Activated naive CD4-positive, alpha-beta T cell treated with anti-CD3 and anti-CD28 coated beads, Interleukin-2, amount 50 U/mL, for 16 hours (primary cell): ENCODE measurements around the gene SCRT2.
"Not testable (repeated sequence)": the region's sequence is repeated elsewhere in the genome, so short reads cannot be mapped to it uniquely, and the experiment has no call there.

Experiments
- DNase-seq: peaks from one replicate; pipeline ENCODE4 v3.0.0-alpha.2; 2020

The SCRT2 gene

DNA sequence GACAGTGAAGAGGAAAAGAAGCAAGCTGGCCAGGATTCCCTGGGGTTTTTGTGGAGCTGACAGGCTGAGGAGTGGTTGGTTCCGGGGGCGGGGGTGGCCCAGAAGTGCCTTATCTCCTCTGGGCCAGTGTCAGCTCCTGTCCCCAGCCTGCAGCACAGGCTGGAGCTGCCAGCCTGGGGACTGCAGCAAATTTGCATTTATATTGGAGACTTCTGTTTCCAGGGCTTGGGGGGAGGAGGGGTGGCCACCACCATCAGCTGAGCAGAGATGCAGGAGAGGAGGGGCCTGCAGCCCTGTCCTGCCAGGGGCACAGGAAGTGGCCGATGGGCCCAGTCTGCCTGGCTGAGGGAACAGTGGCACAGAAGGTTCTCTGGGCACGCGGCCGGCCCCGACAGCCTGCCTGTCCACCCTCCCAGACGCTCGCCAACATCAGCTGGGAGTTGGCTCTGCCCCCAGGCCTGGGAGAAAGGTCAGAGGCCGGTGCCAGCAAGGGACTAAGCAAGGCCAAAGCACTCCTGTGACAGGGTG lies 24.3 kb upstream of the SCRT2 start:
- no peak for DNase-seq

- no peak for DNase-seq
These were observed 23.7 kb upstream of the SCRT2 start for GRCh38 chr20:699342-699741.

DNA sequence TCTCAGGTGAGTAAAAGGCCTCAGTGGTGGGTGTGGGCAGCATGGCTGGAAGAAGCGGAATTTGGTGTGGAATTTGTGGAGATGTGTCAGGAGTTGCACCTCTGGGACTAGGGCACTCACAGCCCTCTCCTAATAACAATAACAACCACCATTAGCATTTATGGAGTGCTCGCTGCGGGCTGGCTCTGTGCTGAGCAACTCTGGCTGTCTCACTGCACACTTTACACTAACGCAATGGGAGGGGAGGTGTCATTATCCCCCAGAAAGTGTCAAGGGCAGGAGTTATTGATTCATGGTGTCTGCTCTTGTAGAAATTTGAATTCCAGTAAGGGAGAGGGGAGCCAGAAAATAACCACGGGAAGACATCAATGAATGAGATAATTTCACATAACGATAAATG lies 22.7 kb upstream of the SCRT2 start:
- DNase-seq, result no peak

- no peak for DNase-seq
These were observed 22.2 kb upstream of the SCRT2 start for GRCh38 chr20:697826-698225.

DNA sequence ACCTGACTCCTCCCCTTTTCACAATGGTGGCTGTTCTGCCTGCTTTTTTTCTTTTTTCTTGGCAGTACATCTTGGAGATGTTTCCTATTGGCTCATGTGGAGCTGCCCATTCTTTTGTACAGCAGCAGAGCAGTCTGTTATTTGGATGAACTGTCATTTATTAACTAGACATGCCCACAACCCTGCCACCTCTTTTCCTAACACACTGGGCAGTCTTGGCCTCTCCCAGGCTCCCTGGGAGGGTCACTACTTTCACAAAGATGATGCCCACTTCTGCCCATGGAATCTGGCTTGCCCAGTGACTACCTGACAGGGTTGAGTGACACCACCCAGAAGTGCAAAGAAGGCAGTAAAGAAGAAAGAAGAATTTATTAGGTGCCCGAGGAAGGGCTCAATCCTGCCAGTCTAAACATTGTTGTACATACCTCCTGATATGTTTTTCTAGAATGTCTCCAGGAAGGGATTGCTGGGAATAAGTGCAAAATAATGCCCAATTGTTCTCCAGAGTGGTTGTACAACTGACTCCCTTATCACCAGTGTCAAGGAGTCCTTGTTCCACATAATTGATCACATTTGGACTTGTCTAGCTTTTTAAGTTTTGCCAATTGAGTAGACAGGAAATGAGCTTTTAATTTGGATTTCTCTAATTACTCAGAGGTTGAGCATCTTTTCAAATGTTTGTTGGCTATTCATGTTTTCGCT lies 19.7 kb upstream of the SCRT2 start:
- no peak for DNase-seq

GRCh38 chr20:694496-694895 lies 18.9 kb upstream of the SCRT2 start:
- DNase-seq, result no peak

DNA sequence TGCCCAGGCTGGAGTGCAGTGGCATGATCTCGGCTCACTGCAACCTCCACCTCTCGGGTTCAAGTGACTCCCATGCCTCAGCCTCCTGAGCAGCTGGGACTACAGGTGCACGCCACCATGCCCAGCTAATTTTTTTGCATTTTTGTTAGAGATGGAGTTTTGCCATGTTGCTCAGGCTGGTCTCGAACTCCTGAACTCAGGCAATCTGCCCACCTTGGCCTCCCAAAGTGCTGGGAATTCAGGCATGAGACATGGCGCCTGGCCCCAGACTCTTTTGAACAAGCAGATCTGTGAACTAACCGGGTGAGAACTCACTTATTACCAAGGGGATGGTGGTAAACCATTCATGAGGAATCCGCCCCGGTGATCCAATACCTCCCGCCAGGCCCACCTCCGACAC lies 18.2 kb upstream of the SCRT2 start:
- DNase-seq, result not testable (repeated sequence)

GRCh38 chr20:692044-692443 lies 16.4 kb upstream of the SCRT2 start:
- no peak for DNase-seq

DNA sequence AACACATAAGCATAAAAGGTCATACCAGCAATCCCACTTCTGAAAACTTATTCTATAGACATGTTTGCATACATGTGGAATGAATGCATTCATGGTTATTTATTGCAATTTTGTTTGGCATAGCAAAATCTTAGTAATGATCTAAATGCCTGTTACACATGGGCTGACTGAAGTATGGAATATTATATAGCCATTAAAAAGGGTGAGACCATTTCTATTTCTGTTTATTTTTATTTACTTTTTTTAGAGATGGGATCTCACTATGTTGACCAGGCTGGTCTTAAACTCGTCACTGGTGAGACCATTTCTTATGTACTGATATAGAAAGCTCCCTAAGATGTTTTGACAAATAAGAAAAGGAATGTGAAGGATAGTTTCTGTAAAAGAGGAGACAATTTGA lies 14.3 kb upstream of the SCRT2 start:
- no peak for DNase-seq

GRCh38 chr20:689348-689747 lies 13.7 kb upstream of the SCRT2 start:
- DNase-seq, result no peak

DNA sequence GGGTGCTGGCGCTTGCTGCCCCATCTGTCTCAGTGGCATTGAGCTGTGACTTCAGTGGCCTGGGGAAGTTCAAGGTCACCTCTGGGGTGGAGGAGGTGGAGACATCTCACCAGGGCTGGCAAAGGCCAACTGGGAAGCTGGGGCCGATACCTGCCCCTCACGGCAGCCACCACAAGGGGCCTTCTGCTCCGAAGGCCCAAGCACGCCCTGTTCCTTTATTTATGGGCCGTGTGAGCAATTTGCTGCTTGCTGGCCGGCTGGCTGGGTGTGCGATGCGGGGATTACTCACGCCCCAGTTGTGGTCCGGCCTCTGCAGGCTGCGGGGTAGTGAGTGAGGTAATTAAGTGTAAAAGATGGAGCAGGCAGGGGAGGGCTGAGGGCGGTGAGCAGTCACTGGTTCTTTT lies 13.2 kb upstream of the SCRT2 start:
- no peak for DNase-seq

DNA sequence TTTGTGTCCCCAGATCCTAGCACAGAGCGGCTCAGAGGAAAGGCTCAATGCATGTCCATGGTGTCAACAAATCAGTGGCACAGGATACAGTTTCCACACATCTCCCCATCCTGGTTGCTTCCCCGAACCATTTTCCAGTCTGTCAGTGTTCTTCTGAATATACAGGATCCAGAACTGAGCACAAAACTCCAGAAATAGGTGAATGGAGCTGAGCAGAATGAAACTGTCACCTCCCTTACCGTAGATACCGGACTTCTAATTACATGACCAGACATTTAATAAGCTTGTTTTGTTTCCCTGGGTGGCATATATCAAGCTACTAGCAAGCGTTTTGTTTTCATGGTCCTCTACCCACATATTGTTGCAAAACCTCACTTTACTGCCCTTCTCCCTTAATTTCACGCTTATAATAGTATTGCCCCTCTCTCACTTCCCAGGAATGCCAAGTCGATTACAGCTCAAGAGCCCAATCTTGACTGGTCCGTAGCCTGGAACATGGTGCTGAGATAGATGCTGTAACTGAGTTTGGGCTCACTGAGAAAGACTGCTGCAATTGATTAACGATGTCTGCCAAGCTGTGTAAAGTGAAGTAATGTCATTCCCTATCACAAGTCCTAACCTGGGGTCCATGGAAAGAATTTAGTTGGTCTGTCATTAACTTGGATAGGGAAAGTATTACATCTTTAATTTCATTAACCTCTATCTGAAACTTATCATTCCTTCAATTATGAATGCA lies 12.0 kb upstream of the SCRT2 start:
- no peak for DNase-seq

- no peak for DNase-seq
These were observed 9.2 kb upstream of the SCRT2 start for GRCh38 chr20:684676-685319.

GRCh38 chr20:682123-682522 lies 6.5 kb upstream of the SCRT2 start:
- DNase-seq, result no peak

DNA sequence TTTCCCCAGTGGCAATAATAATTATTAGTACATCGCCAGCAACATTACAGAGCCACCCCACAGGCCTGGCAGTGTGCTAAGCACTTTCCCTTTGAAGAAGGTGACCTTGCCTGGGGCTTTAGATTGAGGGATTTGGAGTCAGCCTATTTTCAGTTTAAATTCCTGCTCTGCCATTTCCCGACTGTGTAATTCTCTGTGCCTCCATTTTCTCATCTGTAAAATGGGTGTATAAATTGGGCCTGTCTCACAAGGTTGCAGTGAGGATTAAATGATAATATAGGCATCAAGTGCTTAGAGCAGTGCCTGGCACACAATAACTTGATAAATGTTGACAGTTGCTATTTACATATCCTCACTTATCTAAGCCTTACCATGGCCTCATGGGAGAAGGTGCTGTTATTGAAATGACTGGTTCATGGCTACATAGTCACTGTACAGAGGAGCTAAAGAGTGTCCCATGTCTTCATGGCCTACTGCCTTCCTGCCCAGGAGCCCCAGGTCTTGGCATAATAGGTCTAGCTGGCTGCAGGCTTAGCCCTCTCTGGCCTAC lies 5.1 kb upstream of the SCRT2 start:
- DNase-seq, result no peak

DNA sequence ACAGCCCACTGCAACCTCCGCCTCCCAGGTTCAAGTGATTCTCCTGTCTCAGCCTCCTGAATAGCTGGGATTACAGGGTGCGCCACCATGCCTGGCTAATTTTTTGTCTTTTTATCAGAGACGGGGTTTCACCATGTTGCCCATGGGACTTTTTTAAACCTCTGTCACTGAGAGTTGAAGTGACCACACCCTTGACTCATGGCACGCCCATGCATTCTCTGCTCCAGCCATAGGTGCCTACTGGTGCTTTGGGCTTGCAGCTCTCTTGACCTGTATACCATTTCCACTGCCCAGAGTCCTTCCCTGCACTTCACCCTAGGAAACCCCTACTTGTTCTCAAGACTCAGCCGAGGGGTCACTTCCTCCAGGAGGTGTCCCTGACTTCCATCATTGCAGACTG lies 2.4 kb upstream of the SCRT2 start:
- DNase-seq, result no peak

GRCh38 chr20:676967-677366 lies 1.4 kb upstream of the SCRT2 start:
- DNase-seq, result no peak

- DNase-seq, result no peak
These were observed 824 bp upstream of the SCRT2 start for GRCh38 chr20:676315-676937.

- DNase-seq, result no peak
These were observed 559 bp downstream of the SCRT2 start for GRCh38 chr20:675033-675452.

DNA sequence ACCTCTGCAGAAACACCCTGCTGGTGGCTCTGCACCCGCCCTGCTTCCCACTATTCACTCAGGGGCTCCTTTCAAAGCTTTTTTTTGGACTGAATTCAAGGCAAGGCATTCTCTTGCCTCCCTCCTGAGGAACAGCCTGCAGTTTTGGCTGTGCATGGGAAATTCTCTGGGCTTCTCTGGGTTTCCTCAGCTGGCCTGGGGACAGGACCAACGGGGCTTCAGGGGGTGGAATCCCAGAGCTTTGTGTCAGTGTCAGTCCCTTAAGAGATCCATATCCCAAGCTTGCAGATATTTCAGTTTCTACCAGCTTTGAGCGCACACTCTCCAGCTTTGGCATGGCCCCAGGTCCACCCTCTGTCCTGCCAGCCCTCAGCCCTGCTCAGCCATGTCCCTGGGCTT lies 2.0 kb downstream of the SCRT2 start:
- DNase-seq, result no peak

DNA sequence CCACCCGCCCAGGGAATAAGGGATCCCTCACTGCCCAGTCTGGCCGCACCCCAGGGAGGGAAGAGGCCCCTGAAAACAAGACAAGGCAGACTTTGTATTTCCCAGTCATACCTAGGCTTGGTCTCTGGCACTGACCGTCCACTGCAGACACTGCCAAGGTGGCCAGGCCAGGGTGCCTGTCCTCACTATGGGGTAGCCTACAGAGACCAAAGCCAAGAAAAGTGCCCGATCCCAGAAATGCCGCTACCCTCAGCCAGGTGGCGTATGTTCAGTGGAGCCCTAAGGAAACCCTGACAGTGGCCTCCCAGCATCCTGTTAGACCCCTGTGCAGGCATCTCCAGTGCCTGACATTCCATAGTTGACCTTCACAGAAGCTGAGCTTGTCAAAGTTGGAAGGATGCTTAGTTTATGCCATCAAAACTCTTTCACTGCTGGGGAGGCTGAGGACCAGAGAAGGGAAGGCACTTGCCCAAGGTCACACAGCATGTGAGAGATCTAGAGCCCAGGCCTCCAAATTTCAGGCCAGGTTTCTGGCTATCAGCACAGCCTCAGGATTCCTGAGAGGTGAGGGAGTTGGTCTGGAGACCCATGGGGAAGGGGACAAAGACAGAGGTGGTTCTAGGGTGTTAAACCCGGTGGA lies 2.5 kb downstream of the SCRT2 start:
- DNase-seq, result no peak

GRCh38 chr20:671252-672030 lies 4.2 kb downstream of the SCRT2 start:
- DNase-seq, result no peak
